ENCODE data around the gene MARK3. TPM values are rescaled to one million over a fixed set of nuclear protein-coding genes. Genes with fewer than 3 reads are reported as not detected.
"Not testable (repeated sequence)": the region's sequence is repeated elsewhere in the genome, so short reads cannot be mapped to it uniquely, and the experiment has no call there.

The MARK3 gene
- total RNA-seq, 1 donor from 2014 or later: 89.6 TPM

DNA sequence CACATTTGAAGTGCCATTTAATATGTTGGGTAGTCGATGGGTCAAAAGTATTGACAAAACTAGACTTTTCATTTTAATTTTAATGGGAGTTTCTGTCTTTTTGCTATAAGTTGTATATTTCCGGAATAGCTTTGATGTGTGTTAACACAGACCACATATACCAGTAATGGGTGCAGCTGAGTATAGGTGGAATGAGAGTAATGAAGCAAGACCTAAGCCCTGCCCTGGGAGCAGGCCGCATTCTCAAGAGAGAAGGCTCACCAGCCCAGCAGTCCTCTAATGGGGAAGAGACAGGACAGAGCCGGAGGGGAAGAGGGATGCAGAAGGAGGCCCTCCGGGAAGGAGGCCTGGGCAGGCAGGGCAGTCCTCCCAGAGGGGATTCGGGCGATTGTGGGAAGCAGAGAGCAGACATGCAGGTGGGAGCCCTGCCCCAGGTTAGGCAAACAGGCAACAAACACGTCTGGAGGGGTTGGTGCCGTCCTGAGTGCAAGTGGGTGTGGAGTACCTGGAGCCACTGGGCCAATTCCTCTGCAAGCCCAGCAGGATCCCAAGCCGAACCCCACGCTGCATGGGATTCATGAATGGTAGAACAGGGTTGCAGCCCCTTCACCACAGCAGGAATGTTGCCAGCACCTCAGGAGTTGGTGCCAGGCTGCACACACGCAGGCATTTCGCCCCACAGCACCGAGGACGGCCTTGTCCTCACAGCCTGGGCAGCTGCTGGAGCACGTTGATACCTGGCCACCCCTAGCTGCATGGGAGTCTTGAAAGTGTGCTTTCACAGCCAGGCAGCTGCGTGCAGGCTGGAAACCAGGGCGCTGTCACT, 129.6 kb downstream of the MARK3 start:
- DNase-seq: no peak

DNA sequence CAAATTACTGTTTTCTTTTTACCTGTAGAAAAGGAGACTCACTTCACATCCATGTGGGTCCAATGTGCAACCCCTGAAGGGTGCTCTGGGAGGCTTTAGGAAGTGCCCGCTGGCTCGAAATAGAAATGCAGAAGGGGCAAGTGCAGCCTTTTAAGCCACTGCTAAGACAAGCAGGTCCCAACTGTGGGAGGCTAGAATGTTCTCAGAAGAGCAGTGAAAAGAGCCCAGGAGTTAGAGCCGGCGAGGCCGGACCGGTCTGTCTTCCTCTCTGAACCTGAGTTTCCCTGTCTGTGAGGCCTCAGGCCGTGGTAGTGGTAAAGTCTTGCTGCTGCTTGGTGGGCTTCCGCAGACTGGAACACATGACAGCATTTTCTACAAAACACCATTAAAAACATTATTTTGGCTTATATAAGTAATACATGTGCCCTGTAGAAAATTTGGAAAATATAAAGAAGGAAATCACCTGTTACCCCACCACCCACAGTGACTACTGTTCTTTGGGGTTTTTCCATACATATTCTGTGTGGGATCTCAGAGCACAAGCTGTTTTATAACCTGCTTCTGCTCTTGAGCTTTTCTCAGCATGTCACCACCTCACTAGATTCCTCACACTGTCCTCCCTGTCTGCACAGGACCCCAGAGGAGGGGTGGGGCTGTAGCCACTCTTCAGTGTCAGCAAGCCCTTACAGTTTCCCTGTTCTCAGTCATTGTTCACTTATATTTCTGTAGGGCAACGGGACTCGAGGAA, 131.4 kb downstream of the MARK3 start:
- no peak for DNase-seq

DNA sequence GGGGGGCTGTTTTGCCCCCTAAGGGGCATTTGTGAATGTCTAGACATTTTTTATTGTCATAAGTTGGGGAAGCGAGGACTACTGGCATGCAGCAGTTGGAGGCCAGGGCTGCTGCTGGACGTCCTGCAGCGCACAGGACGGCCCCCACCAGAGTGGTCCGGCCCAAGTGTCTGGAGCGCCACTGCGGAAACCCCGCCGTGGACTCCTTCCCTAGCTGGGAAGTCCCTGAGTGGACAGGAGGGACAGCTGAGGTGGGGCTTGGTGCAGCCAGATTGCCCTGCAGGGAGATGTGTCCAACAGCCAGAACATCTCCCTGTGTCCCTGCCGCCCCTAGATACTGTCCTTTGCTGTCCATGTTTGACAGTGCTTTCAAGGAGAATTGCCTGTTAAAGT, 132.0 kb downstream of the MARK3 start:
- no peak for DNase-seq

DNA sequence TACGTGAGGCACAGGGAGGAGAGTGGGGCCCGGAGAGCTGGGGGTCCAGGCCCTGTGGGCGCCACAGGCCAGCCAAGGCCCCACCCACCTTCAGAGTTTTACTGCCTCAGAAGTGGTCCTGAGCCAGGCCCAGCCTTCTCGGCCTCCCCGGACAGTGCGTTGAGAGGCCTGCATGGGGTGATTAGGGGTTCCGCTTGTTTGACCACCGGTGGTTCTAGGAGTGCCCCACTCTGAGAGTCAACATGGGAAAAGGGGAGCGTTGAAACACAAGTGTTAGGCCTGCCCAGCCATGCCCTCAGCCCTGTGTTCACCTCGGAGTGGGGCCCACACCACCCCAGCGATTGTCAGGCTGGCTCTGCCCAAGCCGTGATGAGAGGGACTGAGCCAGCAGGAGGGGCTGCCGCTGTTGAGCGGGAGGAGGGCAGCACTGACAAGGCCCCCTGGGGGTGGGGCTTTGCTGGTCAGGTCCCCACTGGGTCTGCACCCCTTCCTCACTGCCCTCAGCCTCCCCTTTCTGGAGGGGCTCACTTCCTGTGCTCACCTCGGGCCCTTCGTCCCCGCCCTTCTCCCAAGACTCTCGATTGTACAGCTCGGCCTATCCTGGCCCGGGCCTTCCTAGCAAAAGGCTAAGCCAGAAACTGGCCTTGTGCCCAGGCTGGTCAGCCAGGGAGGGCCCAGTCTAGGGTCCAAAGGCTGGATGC, 132.7 kb downstream of the MARK3 start:
- DNase-seq: no peak

DNA sequence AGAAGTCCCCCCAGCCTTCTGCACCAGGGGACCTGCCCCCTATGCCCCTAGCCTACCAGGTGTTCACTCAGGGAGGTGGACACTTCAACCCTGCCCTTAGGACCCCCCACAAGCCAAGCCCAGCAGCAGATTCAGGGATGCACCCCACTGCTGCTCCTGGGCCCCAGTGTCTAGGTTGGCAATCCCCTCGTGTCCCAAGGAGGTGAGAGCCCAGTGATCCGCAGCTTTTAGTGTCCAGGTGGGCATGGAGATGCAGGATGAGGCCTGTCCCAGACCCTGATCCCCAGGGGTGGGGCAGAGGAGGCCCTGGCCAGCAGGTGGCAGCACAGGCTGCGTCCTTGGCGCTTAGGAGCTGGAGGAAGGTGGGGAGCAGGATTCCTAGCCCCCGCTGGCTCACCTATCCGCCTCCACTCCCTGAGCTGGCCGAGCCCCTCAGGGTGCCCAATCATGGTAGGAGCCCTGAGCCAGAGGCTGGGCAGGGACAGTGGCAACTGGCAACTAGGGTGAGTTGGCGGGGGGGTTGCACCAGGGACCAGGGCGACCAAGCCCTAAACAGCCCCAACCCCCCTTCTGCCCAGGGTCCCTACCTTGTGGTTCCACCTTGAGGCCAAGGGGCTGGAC, 133.3 kb downstream of the MARK3 start:
- no peak for DNase-seq

DNA sequence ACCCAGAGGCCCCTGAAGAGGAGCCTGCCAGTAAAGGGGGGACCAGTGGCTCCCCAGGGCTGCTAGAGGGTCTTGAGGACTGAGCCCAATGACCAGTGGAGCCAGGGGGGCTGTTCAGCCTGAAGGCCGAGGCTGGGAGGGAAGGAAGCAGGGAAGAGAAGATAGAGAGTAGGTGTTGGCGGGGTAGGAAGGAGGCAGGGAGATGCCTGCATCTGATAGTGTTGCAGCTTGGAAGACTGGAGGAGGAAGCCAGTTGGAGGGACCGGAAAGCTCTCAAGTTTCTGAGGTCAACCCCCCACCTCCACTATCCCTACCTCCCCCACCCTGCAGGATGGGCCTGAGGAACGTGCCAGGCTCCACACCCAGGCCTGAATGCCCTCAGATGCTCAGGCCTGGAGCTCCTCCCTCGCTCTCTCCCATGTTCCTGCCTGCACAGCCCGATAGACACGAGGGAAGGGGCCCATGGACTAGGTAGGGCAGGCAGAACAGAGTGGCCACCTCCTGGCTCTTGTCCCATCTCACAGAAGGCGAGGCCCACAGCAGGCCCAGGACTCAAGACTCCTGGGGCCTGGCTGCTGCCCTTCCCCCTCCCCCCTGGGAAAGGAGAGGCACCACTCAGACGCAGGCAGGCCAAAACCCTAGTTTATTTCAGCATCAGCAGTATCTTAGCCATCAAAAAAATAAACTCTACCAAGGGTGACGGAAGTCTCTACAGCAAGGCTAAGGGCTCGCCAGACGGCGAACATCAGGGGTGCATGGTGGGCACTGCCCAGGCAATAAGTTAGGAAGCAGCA, 134.0 kb downstream of the MARK3 start:
- DNase-seq: no peak

DNA sequence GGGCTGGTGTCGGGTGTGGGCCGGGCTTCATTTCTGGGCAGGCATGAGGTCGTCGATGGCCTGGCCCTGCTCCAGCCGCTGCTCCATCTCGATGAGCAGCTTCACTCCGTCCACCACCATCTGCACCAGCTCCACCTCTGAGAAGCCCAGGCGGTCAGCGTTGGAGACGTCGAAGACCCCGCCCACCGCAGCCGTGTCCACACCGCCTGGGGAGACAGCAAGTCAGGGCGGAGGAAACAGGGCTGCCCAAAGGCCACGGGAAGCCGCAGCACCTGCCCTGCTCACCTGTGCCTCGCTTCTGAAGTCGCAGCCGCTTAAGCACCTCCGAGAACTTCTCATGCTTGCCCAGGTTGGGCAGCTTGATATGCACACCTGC, 134.6 kb downstream of the MARK3 start:
- DNase-seq: no peak

DNA sequence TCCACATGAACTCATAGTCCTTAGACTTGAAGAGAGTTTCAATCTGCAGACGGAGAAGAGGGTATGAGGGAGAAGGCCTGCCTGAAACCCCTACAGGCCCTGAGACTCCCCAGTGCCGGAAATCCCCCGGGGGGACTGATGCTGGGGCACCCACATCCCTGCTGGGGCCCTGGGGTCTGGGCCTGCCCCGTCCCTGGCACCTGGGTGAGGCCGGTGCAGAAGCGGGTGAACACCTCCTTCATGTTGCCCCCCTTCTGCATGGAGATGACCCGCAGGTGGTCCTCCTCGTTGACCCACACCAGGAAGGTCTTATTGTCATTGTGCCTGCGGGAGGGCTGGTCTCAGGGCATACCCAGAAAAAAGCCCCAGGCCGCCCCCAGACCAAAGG, 135.0 kb downstream of the MARK3 start:
- no peak for DNase-seq

DNA sequence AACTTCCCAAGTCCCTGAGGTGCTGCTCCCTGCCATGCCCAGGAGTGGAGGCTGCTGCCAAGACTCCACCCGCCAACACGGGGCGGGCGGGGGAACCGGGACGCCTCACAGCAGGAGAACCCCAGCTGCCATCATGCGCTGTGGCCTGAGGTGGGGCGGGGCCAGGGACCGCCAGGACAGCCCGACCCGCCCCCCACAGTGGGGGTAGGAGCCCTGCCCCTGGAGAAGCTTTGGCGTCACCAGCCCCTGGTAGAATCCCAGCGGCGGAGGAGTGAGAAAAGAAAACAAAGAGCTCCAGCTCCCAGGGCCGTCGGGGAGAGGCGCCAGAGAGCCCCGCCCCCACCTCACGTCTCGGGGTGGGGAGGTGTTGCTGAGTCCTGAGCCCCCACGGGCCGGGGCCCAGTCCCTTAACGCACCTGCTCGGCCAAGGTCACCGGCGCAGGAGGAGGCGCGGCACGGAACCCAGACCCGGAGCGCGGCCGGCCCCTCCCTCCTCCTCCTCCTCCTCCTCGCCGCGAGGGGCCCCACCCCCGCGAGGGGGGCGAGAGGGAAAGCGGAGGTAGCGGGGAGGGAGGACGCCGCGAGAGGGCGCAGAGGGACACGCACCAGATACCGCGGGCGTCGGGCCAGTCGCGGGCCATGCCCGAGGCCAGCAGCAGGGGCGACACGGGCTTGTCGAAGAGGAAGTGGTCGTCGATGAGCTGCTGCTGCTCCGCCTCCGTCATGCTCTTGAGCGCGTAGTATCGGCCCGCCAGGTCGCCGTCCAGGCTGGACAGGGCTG, 135.6 kb downstream of the MARK3 start:
- DNase-seq: peak; percentile 35

DNA sequence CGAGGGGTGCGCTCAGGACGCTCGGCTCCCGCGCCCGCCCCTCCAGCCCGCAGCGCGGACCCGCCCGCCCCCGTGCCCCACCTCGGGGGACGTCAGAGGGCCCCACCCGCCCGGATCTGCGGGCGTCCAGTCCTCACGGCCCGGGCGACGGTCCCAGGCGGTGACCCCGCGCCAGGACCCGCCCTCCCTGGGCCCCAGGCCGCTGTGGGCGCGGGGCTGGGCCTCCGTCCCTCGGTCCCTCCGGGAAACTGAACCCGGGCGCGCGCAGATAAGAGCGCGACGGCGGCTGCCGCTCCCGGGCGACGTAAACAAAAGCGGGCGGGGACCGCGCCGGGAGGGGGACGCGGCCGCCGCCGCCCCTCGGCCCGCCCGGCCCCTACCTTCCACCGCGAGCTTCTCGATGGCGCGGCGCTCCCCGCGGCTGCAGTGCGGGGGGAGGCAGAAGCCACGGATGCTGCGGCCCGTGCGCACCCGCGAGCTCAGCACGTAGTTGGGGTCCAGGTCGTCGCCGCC, 136.3 kb downstream of the MARK3 start:
- no peak for DNase-seq

DNA sequence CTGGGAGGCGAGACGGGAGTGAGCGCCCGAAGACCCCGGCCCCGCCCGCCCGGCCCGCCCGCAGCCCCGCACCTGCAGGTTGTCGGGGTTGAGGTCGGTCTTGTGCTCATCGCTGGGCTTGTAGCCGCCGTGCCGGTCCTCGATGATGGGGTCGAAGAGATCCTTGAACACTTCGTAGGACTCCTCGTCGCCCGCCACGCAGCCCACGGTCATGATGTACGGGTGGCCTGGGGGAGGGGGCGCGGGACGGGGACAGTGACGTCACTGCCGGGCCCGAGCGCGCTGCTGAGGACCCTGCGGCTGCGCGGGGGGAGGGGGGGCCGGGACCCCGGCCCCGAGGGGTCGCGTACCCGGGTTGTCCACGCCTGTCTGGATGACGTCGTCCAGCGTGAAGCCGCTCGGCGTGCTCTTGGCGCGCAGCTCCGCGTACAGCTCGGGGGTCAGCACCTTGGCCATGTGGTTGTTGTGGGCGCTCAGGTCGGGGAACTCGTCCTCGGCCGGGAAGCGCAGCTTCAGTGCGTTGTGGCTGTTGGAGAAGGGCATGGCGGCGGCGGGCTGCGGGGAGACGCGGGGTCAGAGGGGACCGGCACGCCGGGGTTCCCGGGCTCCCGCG, 136.8 kb downstream of the MARK3 start:
- DNase-seq: no peak

DNA sequence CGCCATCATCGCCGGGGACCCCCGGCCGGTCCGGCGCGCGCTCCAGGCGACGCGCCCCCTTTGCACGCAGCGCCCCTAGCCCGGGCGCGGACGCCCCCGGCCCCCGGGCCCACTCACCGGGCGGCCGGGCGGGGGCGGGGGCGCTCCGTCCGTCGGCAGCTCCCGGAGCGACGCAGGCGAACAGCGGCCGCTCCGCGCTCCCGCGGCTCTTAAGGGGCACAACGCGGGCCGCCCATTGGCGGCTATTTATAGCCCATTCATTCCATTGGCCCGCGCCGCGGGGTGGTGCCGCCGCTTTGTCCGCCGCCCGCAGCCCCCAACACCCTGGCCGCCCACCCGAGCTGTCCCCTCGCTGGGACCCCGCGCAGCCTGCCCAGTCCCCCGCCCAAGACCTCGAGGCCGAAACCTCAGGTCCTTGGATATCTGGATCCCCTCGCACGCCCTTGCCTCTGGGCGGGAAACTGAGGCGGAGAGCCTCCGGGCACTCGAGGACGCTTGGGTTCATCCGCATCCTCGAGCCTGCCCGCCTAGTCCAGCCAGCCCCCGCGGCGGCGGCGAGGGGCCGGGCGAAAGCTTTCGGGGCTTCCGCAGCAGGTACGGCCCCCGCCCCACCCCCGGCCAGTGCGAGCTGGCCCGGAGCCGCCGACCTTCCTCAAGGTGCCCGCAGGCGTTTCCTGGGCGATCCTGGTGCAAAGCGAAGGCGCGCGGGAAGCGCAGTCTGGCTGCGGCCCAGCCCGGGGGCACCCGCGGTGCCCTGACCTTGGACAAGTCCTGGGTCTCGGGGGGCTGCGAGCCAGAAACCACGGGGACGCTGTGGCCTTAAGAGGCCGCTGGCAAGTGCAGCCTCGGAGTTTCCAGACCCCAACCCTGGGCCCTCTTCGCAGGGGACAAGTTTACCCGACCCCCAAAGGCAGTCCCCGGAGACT, 137.7 kb downstream of the MARK3 start, which contains the start of gene CKB:
Gene CKB, minus strand, starts transcription at position 182 of the 926 bp plus-strand sequence. CDS start 337 bp downstream, outside the sequence.
- no peak for DNase-seq

DNA sequence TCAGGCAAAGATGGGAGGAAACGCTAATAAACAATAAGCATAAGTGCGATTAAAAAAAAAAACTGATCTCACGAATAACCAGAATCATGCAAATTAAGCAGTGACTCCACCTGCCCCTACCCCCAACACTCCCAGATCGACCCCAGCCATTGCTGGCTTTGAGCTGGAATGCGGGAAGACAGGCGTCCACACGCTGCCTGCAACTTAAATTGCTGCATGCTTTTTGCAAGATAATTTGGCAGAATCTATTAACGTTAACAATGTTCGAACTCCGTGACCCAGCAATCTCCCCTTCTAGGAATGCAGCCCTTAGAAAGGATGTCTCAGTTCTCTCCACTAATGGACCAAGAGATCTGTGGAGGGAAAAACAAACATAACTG, 138.3 kb downstream of the MARK3 start:
- no peak for DNase-seq

DNA sequence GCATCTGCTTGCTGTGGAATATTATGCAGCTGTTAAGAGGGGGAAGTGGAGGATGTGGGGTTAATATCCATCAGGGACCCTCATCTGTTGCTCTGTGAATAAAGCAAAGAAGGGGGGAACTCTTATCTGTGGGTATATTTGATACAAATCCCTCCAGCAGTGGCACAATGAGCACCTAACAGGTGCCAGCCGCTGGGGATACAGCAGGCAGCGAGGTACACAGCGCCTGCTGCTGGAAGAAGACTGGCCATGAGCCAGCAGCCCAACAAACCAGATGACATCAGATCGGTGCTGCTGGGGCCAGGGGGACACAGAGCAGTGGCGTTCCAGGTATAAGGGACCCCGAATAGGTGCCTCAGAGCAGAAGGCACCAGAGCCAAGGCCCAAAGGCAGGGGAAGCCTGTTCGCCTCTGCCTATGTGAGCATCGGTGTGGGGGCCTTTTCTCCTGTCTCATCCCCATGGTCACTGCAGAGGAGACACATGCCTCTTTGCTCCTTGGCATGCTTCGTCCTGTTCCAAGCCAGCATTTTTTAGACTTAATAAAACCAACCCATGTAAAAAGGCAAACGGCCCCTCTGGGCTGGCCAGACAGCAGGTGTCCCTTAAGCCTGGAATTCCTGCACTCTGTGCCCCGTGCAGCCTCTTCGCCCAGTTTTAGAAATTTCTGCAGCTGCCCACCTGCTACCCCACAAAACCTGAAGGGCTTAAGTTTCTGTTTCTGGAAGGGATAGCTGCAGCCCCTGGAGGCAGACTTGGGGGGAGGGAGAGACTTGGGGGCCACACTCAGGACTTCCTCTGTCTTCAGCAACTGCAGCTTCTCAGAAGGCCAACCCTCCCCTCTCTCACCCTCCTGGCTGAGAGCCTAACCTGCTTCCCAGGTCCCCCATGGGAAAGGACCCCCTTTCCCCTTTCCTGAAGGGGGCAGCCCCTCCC, 139.1 kb downstream of the MARK3 start:
- DNase-seq: no peak

DNA sequence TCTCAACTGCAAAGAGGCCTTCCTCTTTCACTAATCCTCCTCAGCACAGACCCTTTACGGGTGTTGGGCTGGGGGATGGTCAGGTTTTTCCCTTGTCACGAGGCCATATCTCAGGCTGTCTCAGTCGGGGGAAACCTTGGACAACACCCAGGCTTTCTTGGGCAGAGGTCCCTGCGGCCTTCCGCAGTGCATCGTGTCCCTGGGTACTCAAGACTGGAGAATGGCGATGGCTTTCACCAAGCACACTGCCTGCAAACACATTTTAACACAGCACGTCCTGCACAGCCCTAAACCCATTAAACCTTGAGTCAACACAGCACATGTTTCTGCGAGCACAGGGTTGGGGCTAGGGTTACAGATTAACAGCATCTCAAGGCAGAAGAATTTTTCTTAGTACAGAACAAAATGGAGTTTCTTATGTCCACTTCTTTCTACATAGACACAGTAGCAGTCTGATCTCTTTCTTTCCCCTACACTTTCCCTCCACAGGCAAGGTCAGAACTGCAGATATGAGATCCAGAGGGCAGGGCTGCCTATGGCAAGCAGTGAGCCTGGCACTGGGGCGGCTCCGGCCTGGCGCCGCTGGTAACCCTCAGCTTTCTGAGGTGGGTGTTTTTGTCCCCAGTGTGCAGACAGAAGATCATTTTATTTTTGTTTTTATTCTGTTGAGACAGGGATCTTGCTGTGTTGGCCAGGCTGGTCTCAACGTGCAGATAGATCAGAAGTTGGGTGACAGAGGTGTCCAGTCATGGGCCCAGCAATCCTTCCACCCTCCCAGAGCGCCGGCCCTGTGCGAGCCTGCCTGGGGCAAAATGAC, 140.4 kb downstream of the MARK3 start:
- not testable (repeated sequence) for DNase-seq

DNA sequence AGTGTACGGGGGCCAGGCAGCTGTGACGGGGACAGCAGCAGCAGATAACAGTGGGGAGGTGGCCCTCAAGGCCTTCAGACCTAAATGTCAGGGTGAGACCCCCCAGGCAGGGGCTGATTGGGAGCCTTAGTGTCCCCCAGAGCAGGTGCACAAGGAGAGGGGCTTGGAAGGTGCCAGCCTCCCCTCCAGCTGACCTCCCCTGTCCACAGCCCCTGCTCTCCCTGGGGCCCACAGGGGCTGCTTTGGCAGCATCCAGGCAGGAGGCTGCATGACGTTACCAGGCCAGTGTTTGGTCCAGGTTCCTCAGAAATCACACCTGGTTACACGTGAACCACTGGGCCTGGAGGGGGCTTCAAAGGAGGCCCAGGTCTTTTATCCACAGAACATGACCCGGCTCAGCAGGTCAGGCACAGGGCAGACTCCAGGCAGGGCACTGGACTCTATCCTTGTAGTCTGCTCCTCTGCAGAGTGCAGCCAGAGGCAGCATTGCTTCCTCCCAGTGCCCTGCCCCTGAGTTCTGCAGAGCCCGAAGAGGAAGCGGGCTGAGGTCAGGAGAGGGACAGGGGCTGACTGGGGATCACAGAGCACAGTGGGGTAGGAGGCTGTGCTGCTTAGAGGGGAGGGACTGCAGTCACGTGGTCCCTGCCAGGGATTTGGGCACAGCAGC, 141.2 kb downstream of the MARK3 start:
- no peak for DNase-seq

DNA sequence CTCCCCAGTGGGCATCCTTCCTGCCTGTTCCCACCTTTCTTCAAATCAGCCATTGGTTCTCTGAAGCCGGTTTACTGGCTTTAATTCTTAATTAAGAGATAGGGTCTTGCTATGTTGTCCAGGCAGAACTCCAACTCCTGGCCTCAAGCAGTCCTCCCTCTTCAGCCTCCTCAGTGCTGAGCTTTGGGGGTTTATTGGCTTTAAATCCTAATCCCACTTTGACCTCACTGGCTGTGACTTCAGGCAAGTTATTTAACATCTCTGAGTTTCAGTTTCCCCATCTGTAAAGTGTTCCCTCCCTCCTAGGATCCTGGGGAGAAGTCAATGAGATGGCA, 141.7 kb downstream of the MARK3 start:
- DNase-seq: no peak
